GM19397 (cell line): Measurements from ENCODE around the gene TNFSF4.
"Not testable (repeated sequence)": the region's sequence is repeated elsewhere in the genome, so short reads cannot be mapped to it uniquely, and the experiment has no call there.

ENCODE experiments used
- ATAC-seq: cut with Tn5 transposase; IDR thresholded peaks from one replicate; pipeline ENCODE4 v1.9.1; 2021; ENCODE audit warnings: mild to moderate bottlenecking, moderate library complexity; ENCODE audit not compliant: unreplicated experiment

TNFSF4 gene

DNA sequence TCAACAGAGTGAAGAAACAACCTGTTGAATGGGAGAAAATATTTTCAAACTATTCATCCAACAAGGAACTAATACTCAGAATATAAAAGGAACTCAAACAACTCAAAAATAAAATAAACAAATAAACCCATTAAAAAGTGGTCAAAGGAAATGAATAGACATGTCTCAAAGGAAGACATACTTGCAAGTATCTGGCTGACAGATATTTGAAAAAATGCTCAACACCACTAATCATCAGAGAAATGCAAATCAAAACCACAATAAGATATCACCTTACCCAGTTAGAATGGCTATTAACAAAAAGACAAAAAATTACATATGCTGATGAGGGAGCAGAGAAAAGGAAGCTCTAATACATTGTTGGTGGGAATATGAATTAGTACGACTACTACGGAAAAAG, 38.2 kb downstream of the TNFSF4 start:
- ATAC-seq: no peak

DNA sequence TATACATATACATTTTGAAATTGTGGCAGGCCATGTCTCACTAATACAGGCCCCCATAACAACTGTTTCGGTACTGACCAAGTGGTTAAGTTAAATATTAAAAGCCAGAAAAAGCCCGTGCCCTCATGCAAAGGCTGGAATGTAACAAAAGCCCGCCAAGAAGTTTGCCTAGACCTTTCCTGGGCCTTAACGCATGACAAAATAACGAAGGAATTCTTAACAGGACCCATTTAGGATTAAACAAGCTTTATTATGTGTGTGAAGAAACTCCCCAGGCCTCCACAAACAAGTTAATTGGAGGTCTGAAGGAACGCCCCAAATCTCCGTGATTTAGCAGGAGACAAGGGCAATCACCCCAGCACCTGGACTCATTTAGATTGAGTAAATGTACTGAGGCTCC, 42.4 kb downstream of the TNFSF4 start:
- no peak for ATAC-seq

DNA sequence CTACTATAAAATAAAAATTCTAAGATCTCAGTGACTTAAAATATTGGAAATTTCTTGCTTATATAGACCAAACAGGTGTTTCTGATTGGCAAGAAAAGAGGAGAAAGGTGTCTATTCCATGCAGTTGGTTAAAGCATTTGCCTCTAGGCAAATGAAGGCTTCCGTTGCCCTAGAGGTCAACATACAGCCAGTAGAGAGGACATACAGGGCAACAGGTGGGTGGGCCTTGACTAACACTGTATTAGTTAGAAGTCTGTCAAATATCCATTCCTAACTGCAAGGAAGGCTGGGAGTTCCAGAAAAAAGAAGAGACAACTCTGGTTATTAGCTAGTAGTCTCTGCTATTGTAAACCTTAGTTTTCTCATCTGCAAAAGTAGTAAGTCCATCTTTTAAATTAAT, 43.0 kb downstream of the TNFSF4 start:
- no peak for ATAC-seq

DNA sequence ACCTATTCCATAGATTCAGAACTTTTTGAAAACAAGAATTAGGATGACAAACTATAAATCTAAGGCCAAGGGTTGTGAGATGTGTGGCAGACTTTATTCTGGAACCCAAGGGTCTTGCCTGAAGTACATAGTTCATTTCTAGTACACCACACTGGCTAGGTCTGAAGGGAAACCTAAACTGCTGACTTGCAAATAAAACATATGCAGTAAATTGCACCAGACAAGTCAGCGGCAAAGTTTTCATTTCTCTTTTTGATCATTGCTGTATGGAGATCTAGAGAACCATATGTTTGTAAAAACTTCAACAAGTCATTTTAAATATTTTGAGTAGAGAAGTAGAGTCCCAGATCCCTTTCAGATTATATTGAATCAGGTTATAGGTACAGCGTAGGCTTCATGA, 43.9 kb downstream of the TNFSF4 start:
- no peak for ATAC-seq

DNA sequence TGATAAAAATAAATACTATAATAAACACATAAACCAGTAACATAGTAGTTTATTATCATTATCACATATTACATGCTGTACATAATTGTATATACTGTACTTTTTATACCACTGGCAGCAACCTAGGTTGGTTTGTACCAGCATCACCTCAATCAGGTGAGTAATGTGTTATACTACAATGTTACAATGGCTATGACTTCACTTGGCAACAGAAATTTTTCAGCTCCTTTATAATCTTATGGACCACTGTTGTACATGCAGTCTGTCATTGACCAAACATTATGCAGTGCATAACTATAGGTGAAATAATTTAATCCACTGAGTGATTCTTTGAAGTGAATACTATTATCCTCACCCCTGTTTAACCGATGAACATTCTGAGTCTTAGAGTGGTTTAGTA, 44.5 kb downstream of the TNFSF4 start:
- ATAC-seq: no peak

DNA sequence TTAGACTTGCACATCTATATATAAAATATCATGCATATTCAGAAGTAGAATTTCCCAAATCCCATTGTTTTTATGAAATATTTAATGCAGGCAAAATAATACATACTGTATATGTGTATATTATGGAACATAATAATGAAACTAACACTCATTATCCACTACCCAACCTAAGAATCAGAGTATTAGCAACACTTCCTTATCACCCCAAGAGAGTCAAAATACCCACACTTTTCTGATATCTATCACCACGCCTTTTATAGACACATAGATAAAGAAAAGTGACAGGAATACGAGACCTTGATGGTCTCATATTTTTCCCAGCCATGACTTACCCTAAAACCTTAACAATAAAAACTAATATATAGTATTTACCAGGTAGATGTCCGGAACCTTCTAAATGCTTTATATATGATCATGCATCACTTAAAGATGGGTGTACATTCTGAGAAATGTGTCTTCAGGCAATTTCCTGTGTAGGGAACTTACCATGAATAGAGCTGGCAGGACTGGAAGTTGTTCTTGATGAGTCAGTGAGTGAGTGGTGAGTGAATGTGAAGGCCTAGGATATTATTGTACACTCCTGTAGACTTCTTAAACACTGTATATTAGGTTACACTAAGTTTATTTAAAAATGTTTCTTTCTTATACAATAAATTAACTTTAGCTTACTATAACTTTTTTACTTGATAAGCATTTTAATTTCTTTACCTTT, 45.5 kb downstream of the TNFSF4 start:
- no peak for ATAC-seq

DNA sequence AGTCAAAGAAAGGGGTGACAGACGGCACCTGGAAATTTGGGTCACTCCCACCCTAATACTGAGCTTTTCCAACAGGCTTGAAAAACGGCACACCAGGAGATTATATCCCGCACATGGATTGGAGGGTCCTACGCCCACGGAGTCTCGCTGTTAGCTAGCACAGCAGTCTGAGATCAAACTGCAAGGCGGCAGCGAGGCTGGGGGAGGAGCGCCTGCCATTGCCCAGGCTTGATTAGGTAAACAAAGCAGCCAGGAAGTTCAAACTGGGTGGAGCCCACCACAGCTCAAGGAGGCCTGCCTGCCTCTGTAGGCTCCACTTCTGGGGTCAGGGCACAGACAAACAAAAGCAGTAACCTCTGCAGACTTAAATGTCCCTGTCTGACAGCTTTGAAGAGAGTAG, 53.2 kb downstream of the TNFSF4 start:
- not testable (repeated sequence) for ATAC-seq

DNA sequence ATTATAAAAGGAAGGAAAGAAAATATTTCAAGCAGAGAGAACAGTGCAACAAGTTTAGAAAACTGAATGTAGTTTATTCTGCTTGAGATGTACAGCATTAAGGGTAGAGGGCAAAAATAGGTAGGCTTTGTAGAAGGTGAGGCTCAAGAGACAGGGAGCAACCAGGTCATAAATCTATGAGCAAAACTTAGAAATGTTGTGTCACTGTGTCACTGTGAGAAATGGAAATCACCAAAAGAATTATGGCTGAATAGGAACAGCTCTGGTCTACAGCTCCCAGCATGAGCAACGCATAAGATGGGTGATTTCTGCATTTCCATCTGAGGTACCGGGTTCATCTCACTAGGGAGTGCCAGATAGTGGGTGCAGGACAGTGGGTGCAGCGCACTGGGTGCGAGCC, 53.6 kb downstream of the TNFSF4 start:
- ATAC-seq: no peak

DNA sequence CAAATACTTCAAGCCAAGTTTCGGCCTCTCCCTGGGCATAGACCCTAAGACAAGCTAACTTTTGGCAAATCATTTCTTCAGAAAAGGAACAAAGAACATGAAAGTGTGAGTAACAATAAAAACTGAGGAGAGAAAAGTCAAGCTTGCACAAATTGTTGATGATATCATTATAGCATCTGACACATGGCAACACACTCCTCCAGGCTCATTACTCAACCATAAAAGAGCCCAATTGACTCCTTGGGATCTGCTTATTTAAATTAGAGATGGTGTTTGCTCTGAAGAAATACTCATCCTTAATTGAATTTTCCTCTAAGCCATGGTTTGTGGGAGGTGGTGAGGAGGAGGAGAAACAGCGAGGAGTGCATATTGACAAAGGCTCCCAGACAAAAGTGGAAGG, 54.5 kb downstream of the TNFSF4 start:
- no peak for ATAC-seq

DNA sequence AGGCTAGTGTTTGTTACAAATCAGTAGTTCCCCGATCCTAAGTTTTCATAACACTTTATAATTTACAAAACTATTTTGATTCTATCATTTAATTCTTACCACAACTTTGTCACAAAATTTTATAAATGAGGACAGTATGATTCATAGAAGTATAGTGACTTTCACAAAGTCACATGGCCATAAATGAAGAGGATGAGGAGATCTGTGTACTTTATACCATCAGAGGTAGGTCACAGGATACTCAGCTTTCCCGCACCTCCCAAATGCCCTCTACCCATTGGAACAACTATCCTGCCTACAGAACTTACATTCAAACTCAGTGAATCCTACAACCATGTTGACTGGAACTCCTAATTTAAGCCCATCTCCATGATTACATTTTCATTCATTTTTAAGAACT, 56.3 kb downstream of the TNFSF4 start:
- ATAC-seq: no peak

DNA sequence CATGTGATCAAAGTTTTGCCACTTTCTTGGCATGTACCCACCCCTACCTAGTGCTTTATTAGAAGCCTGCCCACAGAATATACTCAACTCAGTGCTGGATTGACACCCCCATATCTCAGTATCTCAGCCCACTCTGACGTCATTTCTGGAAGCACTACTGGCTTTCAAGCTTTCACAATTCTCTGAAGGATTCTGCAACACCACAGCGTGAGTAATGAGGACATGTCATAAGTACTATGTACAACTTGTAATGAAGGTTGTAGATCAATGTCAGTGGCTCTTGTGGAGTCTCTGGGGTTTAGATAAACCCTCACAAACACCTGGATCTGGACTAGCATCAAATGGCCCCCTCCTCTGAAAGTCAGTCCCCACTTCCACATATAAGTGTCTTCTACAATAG, 57.2 kb downstream of the TNFSF4 start:
- ATAC-seq: no peak

DNA sequence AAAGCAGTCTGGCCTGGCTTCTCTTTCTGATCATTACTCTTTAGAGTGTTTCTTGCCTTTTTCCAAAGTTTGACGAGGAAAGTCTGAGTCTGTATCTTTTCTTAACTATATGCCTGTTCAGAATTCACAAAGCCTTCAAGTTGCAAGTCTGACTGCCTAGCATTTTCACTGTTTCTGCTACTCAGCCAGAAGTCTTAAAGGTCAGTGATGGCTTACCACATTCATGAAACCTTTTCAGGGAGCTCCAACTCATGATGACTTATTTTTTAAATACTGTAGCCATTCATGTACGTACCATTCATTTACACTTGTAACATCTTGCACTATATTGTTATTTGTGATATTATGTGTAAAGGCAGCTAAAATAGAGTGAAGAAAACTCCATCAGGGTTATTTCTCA, 58.2 kb downstream of the TNFSF4 start:
- no peak for ATAC-seq

DNA sequence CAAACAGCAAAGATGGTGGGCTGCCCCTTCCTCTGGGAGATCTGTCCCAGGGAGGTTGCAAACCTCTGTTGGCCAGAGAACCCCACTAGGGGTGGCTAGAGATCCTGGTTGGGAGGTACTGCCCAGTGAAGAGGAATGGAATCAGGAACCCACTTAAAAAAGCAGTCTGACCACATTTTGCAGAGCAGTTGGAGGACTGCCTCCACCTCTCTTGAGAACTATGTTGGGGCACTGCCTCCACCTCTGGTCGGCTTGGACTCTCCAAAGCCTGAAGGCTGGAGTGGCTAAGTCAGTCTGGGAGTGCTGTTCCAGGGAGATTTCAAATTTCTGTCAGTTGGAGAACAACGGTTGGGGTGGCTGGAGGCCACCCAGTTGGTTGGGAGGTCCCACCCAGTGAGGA, 58.6 kb downstream of the TNFSF4 start:
- no peak for ATAC-seq

DNA sequence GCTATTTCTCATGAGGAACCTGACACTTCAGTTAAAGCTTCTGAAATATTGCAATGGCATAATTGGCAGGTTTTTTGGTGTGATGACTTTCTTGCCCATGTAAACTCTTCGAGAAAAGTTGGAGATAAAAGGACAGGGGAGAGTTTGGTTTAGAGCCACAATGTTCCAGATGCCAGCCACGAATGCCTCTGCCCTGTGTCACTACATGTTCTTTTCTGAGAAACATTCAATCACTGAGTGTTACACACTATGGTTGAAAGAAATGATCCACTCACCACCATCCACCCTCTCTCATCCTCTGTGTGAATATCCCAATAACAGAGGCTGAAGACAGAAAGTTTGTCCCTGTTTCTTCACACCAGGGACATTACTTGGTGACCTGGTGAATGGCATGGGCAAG, 66.4 kb downstream of the TNFSF4 start:
- ATAC-seq: no peak

DNA sequence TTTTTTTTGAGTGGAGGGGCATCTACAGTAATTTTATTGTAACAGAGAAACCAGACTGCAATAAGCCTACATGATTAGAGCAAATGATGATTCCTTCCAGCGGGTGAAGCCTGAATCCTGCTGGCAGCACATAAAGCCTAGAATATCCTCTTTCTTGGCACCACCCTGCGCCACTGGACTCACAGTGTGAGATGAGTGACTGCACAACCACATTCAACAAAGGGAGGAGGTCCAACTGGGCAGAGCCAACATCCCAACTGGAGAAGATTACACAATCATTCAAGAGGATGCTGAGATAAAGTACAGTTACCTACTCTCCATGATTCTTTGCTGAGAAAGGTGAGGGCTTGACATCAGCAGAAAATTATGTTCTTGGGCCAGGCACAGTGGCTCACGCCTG, 67.4 kb downstream of the TNFSF4 start:
- no peak for ATAC-seq

DNA sequence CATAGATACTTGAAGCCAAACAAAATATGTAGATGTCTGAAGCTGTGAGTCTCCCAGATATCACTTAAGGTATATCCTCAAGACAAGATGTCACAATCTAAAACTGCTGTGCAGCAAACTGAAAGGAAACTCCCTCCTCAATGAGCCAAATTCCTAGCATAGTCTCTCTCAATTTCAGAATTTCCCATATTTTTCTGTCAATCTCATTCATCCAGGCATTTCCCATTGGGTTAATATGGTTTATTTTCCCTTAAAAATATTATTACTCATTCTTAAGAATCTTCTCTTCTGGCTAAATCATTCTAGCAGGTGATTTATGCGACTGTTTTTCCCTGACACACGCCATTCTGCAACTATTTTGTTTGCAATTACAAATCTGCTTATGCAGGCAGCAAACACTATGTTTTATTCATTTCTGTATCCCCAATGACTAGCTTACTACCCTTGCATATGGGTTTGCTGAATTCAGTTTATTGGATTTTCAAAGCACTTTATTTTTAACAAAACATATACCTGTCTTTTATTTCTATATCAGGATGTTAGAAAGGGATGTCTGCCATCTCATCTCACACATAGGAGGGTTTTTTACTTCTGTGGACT, 69.9 kb downstream of the TNFSF4 start:
- ATAC-seq: no peak

DNA sequence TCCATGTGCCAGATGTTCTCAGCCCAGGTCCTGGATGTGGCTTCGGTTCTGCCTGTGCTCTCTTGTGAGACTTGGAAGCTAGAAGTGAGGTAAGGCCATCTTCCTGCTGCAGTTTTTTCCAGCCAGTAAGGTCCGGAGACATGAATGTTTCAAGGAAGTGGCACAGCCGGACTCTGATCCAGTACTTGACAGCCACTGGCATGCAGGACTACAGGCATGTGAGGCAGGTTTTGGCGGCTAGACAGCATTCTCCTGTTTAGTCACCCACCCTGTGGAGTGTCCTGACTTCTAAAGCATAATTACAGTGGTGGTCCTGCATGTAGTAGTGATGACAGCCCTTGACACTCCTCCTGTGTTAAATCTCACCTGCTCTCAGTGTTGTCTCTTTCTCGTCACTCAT, 72.3 kb downstream of the TNFSF4 start:
- ATAC-seq: no peak

DNA sequence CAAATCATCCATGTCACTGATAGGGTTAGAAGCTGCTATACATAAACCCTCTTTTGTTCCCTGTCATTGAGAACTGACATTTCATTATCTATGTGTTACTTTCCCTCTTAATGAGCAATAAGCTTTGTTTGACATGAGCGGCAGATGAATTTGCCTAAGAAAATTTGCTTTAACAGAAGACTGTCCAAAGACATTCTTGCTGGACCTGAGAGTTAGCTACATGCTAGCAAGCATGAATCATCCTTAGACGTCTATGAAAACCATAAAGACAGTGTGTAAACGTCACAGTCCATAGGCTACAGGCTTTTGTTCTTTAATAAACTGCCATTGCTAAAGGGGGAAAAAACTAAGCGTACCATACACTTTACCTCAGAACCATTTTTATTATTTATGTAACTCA, 73.1 kb downstream of the TNFSF4 start:
- ATAC-seq: no peak
